Urothelium cell line (cell line): ENCODE measurements around the gene LPCAT1.

Experiments
- DNase-seq: peaks from one replicate; pipeline ENCODE4 v3.0.0; 2011; ENCODE audit warnings: low spot score, mixed read lengths
- FAIRE-seq: peaks from 2 replicates; lab custom pipeline; 2011; peaks lifted over from hg19 to GRCh38; lab: Jason Lieb, UNC

The LPCAT1 gene

GRCh38 chr5:1453613-1454012, 70.1 kb downstream of the LPCAT1 start:
- DNase-seq (no peak), FAIRE-seq (no peak)

- FAIRE-seq (no peak), DNase-seq (no peak)
These were observed 74.6 kb downstream of the LPCAT1 start for GRCh38 chr5:1449081-1449630.

GRCh38 chr5:1448511-1449011, 75.2 kb downstream of the LPCAT1 start:
- FAIRE-seq (no peak), DNase-seq (no peak)

- DNase-seq, result no peak
- no peak for FAIRE-seq
These were observed 75.9 kb downstream of the LPCAT1 start for GRCh38 chr5:1447671-1448361.

GRCh38 chr5:1446602-1447343, 77.0 kb downstream of the LPCAT1 start:
- FAIRE-seq, result no peak
- no peak for DNase-seq

GRCh38 chr5:1445689-1446601, 77.8 kb downstream of the LPCAT1 start:
- no peak for DNase-seq
- FAIRE-seq, result no peak

- no peak for DNase-seq
- FAIRE-seq, result no peak
These were observed 78.5 kb downstream of the LPCAT1 start, which contains the start of gene SLC6A3 for GRCh38 chr5:1445313-1445688. SLC6A3 (minus strand) TSS chr5:1445440; CDS start chr5:1443197, 2,243 bp downstream.

GRCh38 chr5:1444361-1445189, 79.2 kb downstream of the LPCAT1 start:
- DNase-seq (no peak), FAIRE-seq (peak; percentile 79)

- no peak for FAIRE-seq
- DNase-seq, result no peak
These were observed 79.8 kb downstream of the LPCAT1 start for GRCh38 chr5:1443991-1444360.

GRCh38 chr5:1443171-1443570, 80.6 kb downstream of the LPCAT1 start:
- no peak for DNase-seq
- no peak for FAIRE-seq

- DNase-seq (no peak), FAIRE-seq (no peak)
These were observed 81.3 kb downstream of the LPCAT1 start for GRCh38 chr5:1442222-1443145.

- FAIRE-seq, result no peak
These were observed 82.4 kb downstream of the LPCAT1 start for GRCh38 chr5:1441166-1441865.

GRCh38 chr5:1440098-1440493, 83.7 kb downstream of the LPCAT1 start:
- DNase-seq, result no peak

More at GRCh38 chr5:1441166-1441865, 82.4 kb downstream of the LPCAT1 start:
- no peak for DNase-seq

GRCh38 chr5:1439388-1440097, 84.2 kb downstream of the LPCAT1 start:
- no peak for DNase-seq

More at GRCh38 chr5:1440098-1440493, 83.7 kb downstream of the LPCAT1 start:
- FAIRE-seq, result peak; percentile 73

GRCh38 chr5:1438871-1439270, 84.9 kb downstream of the LPCAT1 start:
- FAIRE-seq (no peak), DNase-seq (no peak)

More at GRCh38 chr5:1439388-1440097, 84.2 kb downstream of the LPCAT1 start:
- FAIRE-seq, result no peak

- FAIRE-seq, result no peak
- no peak for DNase-seq
These were observed 85.7 kb downstream of the LPCAT1 start for GRCh38 chr5:1437876-1438559.
